ENCODE data around the gene SDR42E2.
"Not testable (repeated sequence)": the region's sequence is repeated elsewhere in the genome, so short reads cannot be mapped to it uniquely, and the experiment has no call there.

Gene SDR42E2

GRCh38 chr16:22123146-22123545 lies 39.2 kb upstream of the SDR42E2 start:
- no peak for TF ChIP-seq CTCF (IDR thresholded peaks at IDR 0.05)
- intact Hi-C loops (cut with DNase I; ENCODE audit: low total_unique reads): no loop called here
- H3K4me3 ChIP-seq: no peak overlapping the region
- DNase-seq: peak in 1 of 2 donors; percentile 23
- H3K27me3 ChIP-seq: no peaks in the 10 kb centered on the region
- no peaks in the 10 kb centered on the region for H3K36me3 ChIP-seq
- no peaks in the 10 kb centered on the region for H3K4me1 ChIP-seq
- no peaks in the 10 kb centered on the region for H3K9me3 ChIP-seq
- no peak overlapping the region for H3K27ac ChIP-seq

GRCh38 chr16:22123759-22124490 lies 38.4 kb upstream of the SDR42E2 start:
- Histone ChIP-seq H3K27me3 (no peaks in the 10 kb centered on the region), H3K36me3 (no peaks in the 10 kb centered on the region)

GRCh38 chr16:22124583-22125284 lies 37.6 kb upstream of the SDR42E2 start:
- TF ChIP-seq CTCF (IDR thresholded peaks at IDR 0.05): no peak
- H3K4me3 ChIP-seq: no peak overlapping the region
- no peaks in the 10 kb centered on the region for H3K36me3 ChIP-seq
- H3K27ac ChIP-seq: no peak overlapping the region
- no peaks in the 10 kb centered on the region for H3K27me3 ChIP-seq
- intact Hi-C loops (cut with DNase I; ENCODE audit: low total_unique reads): no loop called here
- H3K4me1 ChIP-seq: no peaks in the 10 kb centered on the region
- no peaks in the 10 kb centered on the region for H3K9me3 ChIP-seq
- peak in 1 of 2 donors; percentile 3 for DNase-seq

More at GRCh38 chr16:22123759-22124490, 38.4 kb upstream of the SDR42E2 start:
- Histone ChIP-seq H3K4me3 (no peak overlapping the region), H3K27ac (no peak overlapping the region), H3K4me1 (no peaks in the 10 kb centered on the region), H3K9me3 (no peaks in the 10 kb centered on the region)
- TF ChIP-seq CTCF (IDR thresholded peaks at IDR 0.05): no peak
- peak in 1 of 2 donors; percentile 20 for DNase-seq
- intact Hi-C loops (cut with DNase I; ENCODE audit: low total_unique reads): no loop called here

GRCh38 chr16:22126037-22126558 lies 36.2 kb upstream of the SDR42E2 start:
- H3K36me3 ChIP-seq: no peaks in the 10 kb centered on the region
- no peak for TF ChIP-seq CTCF (IDR thresholded peaks at IDR 0.05)
- intact Hi-C loops (cut with DNase I; ENCODE audit: low total_unique reads): no loop called here
- no peak overlapping the region for H3K27ac ChIP-seq
- H3K27me3 ChIP-seq: no peaks in the 10 kb centered on the region
- DNase-seq: peak in 1 of 2 donors; percentile 10
- H3K9me3 ChIP-seq: no peaks in the 10 kb centered on the region
- no peak overlapping the region for H3K4me3 ChIP-seq
- no peaks in the 10 kb centered on the region for H3K4me1 ChIP-seq

GRCh38 chr16:22128537-22128936 lies 33.8 kb upstream of the SDR42E2 start:
- H3K9me3 ChIP-seq; H3K4me3 ChIP-seq; intact Hi-C loops (cut with DNase I; ENCODE audit: low total_unique reads); DNase-seq; H3K4me1 ChIP-seq; H3K36me3 ChIP-seq; H3K27me3 ChIP-seq; H3K27ac ChIP-seq: not testable (repeated sequence)

- H3K4me1 ChIP-seq: no peaks in the 10 kb centered on the region
- H3K4me3 ChIP-seq: no peak overlapping the region
- peak in 1 of 2 donors; percentile 5 for DNase-seq
- TF ChIP-seq CTCF (IDR thresholded peaks at IDR 0.05): no peak
- intact Hi-C loops (cut with DNase I; ENCODE audit: low total_unique reads): no loop called here
- no peaks in the 10 kb centered on the region for H3K27me3 ChIP-seq
- H3K9me3 ChIP-seq: no peaks in the 10 kb centered on the region
- no peaks in the 10 kb centered on the region for H3K36me3 ChIP-seq
- no peak overlapping the region for H3K27ac ChIP-seq
Observed at GRCh38 chr16:22130528-22130927, 31.8 kb upstream of the SDR42E2 start.
